HG02970 (cell line): ENCODE results near the gene ACOT7.

Source experiments
- ATAC-seq: cut with Tn5 transposase; IDR thresholded peaks from one replicate; pipeline ENCODE4 v1.9.1; 2021; ENCODE audit warnings: mild to moderate bottlenecking, moderate library complexity, moderate number of reproducible peaks; ENCODE audit not compliant: unreplicated experiment, low FRiP score

The ACOT7 gene

DNA sequence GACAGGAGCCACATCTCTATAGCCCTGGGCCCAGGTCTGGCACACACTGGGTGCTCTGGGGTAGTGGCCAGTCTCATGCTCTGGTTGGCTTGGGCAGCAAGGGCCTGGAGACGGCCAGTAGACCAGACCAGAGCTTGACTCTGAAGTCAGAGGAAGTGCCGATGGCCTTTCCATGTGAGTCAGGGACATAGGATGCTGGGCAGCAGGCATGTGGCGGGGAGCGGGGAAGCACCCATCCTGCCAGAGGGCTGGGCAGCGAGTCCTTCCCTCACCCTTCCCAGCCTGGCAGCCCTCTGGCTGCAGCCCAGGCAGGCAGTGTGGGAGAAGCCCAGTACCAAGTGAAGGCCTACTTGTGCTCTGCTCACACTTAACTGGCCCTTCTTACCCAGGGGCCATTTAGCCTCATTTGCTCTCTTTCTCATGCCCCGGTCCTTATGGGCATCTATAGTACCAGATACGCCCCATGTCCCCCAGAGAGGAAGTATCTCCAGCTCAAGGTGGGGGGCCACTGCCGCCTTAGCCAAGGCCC is 136.0 kb downstream of the ACOT7 start:
- no peak for ATAC-seq

DNA sequence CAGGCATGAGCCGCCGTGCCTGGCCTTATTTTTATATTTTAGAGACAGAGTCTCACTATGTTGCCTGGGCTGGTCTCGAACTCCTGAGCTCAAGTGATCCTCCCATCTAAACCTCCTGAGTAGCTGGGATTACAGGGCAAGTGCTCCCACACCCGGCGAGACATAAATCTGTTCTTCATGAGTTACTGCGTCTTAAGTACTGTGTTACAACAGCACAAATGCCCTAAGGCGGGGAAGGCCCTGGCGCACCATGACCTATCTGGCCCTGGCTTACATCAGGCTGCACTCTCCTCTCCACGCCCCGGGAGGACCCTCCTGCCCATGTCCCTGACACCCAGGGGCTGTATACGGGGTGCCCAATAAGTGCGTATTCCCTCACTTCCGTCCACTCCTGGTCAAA is 136.9 kb downstream of the ACOT7 start:
- ATAC-seq = no peak

DNA sequence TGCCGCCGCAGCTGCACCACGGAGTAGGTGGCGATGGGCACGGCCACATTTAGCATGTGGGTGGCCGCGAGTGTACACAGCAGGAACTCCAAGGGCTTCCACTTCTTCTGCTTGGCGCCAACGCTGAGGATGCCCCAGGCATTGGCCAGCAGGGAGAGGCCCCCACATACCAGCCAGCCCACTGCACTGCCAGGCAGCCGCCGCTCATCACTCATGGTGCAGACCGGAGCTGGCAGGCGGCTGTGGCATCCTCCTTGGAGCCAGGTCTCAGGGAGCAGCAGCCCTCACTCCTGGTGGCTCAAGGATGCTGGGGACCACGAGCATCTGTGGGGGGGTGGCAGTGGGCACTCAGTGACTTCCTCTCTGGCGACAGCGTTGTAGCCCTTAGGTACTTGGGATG is 138.9 kb downstream of the ACOT7 start:
- no peak for ATAC-seq

DNA sequence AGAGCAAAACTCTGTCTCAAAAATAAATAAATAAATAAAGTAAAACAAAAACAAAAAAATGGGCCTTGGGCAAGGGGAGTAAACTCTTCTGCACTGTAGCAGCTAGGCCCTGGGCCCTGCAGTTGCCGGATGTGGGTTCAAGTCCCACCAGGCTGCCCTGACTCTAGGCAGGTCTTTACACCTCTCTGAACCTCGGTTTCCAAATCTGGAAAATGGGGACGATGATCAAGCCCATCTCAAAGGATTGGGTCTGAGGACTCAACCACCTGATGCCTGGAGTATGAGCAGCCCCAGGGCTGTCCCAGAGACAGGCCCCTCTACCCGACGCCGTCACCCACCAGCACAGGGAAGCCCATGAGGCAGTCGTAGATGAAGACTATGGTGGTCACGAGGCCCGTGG is 140.2 kb downstream of the ACOT7 start:
- no peak for ATAC-seq

DNA sequence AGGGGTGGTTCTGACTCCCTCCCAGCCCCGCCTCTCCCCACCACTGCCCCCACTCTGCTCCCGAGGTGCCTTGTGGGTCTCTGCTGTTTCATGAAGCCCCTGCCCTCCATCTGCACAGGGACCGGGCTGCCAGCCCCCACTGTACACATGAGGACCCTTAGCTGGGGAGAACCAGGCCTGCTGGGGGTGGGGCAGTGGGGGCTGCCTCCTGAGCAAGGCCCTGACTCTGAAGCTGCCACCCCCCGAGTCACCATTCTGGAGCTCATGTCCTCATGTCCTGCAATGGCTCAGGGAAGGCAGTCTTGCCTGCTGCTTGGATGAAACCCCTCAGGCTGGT is 141.2 kb downstream of the ACOT7 start:
- no peak for ATAC-seq

DNA sequence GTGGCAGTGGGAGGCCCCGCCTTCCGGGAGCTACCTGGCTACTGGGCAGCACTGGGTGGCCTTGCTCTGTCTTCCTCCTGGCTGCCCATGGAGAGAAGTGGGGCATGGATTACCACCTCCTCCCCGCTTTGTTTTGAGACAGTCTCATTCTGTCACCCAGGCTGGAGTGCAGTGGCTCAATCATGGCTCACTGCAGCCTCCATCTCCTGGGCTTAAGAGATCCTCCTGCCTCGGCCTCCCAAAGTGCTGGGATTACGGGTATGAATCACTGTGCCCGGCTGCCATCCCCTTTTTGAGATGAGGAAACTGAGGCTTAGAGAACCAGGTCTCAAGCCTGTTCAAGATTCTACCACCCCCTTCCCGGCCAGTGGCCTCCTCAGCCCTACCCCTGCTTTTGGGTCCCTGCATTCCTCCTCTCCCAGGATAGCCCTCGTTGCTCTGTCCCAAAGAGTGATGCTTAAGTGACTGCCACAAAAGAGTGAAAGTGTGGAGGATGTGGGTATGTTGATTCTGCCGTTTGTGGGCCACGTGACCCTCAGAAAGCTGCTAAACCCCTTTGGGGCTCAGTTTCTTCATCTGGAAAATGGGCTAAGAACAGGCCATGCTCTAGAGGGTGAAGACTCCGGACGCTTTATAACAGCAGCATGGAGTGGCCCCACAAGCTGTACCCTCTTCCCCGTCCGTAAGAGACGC is 141.7 kb downstream of the ACOT7 start:
- ATAC-seq = no peak

DNA sequence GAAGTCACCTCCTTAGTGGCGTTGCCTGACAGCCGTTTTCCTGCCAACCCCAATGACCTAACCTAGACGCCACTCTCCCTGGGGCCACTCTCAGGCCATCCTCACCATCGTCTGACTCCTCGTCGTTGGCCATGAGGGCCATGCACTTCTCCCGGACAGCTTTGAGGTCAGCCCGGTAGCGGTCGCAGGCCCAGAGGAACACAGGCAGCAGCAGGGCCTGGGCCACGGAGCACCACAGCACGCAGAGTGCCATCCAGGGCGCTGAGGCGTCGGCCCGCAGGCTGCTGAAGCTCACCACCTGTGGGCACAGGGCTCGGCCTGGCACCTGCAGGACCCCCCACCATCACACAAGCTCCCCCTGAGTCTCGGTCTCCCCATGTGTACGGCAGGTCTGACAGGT is 142.3 kb downstream of the ACOT7 start:
- no peak for ATAC-seq

DNA sequence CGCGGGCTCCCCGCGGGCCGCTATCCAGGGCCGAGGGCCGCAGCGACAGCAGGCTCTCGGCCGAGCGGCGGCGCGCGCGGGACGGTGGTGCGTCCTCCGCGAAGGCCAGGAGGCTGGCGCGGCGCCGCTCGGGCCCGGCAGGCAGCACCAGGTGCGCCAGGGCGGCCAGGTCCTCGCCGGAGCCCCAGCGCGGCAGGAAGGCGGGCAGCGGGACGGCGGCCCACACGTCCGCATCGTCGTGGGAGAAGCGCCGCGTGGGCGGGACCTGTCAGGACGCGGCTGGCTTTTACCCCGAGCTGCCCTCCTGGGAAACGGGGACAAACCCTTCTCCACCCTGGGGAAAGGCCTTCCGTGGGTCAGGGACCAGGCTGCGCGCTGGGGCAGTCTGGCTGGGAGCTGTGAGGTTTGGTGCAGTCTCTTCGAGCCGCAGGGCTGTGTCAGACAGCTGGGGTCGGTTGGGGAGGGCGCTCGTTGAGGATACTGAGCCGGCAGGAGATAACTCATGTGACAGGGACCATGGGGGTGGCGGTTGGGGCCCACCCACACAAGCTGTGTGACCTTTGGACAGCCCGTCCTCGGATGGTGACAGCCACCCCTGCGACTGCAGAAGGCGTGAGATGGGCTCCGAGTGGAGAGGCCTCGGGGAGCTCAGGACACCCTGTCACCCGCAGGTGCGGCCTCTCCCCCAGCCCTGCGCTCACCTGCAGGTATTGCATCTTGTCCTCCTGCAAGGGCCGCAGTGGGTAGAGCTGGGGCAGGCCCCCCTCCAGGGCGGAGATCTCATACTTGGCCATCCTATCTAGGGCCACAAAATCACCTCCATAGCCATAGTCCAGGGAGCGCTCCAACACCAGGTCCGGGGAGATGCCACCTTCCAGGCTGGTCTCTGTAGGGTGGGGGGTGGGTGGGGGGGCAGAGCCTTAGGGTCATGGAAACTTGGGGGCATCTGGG is 143.6 kb downstream of the ACOT7 start:
- ATAC-seq = no peak

DNA sequence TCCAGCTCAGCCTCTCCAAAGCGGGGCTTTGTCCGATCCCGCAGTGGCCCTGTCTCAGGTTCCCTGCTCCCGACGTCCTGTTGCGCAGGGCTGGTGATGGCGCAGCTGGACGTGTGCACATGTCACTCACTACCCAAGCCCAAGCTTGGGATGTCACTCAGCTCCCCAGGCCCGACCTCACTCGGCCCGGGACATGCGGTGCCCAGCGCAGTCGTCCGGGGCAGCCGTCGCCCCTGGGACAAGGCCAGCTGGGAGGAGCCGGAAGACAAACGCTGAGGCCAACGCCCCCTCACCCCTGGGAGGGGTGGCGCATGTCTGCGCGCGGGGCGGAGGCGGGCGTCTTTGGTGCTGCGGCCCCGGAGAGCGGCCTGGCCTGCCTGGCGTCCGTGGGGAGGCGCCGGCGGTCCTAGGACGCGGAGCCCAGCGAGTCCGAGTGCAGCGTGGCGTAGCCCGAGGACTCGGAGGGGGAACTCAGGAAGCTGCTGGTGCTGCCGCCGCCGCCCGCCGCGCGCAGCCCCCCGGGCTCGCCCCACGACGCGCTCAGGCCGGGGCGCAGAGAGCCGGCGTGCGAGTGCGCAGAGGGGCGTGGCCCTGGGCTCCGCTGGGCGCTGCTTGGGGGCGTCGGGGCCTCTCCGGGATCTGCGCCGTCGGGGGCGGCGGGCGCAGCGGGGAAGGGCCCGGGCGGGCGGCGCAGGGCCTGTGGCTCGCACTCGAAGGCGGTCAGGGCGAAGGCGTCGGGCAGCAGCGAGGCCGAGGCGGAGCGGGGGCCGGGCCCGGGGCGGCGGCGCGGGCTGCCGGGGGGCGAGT is 144.4 kb downstream of the ACOT7 start:
- ATAC-seq = no peak

DNA sequence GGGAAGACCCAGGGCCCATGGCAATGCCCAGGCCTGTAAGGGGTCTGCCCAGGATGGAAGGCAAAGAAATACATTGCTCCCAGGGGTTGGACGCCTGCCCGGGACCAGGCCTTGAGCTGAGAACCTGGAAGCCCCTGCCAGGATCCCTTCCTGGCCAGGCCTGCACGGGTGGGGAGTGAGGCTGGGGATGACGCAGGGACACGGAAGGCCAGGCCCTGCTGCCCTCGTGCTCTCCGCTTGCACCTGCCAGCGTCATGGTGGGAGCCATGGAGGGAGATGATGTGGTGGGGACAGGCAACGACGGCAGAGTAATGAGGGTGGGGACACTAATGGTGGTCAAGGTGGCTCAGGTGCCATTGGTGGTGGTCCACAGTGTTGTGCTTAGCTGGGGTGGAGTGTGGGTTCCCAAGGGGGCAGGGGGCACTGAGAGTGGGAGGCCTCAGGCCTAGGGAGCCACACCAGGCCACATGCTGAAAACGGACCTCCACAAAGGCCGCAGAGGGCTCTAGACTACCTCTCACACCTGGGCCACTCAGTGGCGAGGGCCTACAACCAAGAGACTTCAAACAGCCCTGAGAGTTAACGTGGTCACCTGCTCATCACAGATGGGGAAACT is 145.3 kb downstream of the ACOT7 start:
- ATAC-seq = no peak

DNA sequence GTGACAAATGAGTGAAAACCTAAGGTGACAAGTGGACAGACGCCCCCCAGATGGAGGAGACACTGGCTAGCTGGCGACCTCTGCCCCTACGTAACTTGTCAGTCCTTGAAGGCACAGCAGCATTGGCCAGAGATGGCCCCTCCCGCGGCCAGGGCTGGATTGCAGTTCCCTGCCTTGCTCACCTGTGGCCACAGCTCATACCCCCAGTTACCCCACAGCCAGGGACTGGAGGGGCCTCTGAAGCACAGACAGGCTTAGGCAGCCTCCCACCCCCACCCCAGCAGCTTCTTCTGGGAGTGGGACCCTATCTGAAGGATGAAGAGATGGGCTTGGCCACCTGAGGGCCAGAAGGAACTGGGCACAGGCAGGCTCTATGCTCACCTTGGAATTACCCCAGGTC is 145.9 kb downstream of the ACOT7 start:
- ATAC-seq = no peak

DNA sequence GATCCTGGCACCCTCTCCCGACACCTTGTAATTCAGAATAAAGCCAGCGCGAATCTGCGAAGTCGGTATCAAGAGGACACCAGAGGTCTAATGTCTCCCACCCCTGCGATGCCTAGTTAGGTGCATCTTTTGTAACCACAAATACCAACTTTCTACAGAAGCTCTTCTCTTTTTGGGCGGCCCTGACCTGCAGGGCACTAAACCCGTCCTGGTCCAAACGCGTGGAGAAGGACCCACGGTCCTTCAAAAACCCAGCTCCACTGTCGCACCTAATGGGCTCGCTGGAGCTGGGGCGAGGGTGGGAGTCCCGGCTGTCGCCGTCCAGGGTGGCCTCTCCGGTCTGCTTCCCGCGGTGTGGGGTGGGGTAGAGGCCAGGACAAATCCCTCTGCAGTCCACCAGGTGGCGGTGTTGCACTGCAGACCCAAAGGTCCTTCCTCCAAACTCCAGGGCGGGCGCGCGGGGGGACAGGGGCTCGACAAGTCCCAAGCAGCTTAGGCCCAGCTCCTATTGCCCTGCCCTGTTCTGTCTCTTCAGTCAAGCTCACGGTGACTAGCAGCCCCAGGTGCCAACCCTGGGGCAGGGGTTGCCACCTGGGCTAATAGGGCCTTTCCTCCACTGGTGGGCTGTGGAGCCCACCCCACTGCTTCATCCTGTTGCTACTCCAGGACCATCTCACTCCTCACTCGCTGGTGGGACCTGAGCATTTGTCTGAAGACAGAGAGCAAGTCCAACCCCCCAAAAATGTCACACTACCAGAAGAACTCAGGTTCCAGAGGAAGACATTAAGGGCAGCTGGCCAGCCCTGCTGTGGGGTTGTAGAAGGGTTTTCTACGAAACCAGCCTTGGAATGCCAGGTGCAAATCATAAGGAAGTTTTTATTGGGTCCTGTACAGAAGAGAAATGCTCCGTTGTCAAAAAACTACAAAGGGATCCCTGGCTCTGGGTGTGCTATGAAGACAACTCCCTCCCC is 146.8 kb downstream of the ACOT7 start:
- ATAC-seq = no peak

DNA sequence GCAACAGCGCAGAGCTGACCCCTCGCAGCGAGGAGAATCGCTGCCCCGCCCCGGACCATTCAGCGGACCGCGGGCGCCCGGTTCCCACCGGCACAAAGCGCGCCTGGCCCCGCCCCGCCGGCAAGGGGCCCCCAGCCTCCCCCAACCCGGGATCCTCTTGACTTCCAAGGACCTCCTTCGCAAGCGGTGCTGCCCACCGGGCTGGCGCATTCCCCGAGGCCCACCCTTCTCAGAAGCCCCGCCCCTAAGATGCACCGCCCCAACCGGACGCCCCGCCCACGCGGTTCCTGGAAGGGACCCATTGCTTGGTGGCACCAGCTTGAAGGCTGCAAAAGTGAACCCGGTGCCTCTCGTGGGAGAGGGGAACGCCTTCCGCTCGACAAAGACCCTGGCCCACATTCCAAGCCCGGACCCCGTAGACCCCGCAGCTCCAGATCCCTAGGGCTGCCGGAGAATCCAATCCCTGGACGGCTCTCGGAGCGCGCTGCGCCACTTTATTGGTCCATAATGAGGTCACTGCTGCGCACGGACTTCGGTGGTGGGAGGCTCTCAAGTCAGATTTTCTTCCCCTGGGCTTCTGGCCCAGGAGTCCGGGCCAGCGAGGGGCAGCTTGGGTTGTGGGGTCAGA is 147.6 kb downstream of the ACOT7 start:
- ATAC-seq = no peak

DNA sequence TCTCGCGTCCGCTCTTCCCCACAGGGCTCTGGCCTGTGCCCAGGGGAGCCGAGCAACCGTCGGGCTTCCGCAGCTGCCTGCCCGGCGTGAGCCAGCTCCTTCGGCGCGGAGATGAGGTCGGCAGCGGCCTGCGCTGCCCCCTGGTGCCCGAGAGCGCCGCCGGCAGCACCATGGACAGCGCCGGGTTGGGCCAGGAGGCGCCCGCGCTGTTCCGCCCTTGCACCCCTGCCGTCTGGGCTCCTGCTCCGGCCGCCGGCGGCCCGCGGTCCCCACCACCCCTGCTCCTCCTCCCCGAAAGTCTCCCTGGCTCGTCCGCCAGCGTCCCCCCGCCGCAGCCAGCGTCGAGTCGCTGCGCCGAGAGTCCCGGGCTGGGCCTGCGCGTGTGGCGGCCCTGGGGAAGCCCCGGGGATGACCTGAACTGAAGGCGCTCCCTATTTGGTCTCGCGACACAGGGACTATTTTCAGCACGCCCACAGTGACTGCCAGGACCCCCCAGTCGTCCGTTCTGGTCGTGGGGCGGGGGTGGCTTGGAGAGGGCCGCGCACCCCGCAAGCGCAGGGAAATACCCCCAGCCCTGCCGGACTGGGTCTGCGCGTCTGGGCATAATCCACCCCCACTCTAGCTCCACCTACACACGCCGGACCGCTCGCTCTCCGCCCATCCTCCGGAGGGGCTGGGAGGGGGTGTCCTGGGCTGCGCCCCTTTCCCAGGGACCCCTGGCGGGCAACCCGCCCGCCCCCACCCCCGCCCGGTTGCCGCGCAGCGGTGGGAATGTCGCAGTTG is 148.3 kb downstream of the ACOT7 start:
- ATAC-seq = peak; percentile 66

DNA sequence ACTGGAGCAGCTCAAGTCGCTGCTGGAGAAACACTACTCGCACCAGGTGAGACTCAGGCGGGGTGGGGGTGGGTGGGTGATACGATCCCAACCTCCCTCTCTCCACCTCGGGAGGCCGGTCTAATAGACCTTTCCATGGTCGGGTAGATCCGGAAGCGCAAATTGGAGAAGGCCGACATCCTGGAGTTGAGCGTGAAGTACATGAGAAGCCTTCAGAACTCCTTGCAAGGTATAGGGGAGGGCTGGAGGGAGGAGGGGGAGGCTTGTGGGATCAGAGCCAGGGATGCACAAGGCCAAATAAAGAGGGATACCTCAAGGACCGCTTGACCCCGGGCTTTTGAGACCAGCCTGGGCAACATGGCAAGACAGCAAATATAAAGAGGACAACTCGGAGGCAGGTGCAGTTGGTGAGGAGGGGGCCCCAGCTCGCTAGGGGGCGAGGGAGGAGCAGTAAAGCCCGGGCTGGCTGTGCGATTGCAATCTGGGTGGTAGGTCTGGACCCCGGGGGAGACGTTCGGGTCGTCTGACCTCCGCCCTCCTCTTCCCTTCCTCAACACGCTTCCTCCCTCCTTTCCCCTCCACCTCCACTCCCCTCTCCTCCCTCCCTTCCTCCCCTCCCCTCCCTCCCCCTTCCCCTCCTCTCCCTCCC is 149.0 kb downstream of the ACOT7 start:
- no peak for ATAC-seq

DNA sequence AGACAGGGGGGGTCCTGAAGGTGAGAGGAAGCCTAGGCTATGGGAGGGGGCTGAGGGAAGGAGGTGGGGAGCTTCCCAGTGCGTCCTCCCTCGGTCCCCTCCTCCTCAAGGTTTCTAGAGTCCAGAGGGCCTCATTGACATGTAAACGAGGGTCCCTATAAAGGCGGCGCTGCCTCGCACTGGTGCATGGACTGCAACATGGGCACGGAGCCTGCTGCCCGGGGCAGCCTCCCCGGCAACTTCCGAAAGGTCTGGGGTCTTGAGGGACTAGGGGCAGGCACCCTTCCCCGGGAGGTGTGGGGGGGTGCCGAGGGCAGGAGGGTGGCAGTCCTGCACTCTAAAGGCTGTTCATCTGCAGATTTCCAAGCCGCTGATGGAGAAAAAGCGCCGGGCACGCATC is 149.6 kb downstream of the ACOT7 start, which contains the start of gene HES3:
TSS of gene HES3 (plus strand) at position 187 of the 400 bp plus-strand sequence. CDS start at position 374, 187 bp downstream.
- ATAC-seq = no peak

DNA sequence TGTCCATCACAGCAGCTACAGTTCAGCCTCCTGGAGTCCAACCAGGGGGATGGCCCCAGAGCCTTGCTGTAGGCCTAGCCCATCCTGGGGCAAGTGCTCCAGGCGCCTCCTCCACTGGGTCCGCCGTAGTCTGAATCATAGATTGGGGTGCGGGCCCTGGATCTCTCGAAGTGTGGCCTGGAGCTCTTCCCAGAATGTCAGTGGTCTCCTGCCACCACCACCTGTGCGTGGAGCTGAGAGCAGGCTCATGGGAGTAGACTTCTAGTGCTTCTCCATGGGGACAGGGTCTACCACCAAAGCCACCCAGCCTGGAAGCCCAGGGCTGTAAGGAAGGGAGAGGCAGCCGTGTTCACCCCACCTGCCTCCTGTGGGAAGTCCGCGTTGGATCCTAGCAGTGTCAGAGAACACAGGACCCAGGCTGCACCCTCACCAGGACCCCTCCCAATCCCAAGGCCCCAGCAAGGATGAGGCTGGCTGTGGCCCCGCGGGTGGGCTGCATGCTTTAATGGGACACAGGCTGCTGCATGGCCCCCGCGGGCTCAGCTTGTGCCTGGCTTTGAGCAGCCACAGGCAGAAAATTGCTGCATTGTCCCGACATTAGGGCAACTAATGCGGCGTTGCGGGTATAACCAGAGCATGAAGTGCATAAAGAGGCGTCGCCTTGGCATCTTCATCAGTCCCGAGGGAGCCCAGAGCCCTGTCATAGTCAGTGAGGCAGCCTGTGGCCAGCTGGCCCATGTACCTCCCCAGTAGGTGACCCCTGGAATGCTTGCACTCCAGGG is 150.3 kb downstream of the ACOT7 start:
- no peak for ATAC-seq
